Gastroesophageal sphincter (tissue), 4 donors: ENCODE data around the gene PET117. TPM values are rescaled to one million over a fixed set of nuclear protein-coding genes. Genes with fewer than 3 reads are reported as not detected.
"Not testable (repeated sequence)": the region's sequence is repeated elsewhere in the genome, so short reads cannot be mapped to it uniquely, and the experiment has no call there.

ENCODE experiments used
- ATAC-seq: fragments of 150-250 bp; one replicate; pipeline ENCODE4 v1.9.1; 2016; ENCODE audit warnings: mild to moderate bottlenecking, moderate library complexity
- H3K27ac ChIP-seq, 4 donors: fragments of 200-600 bp; sonication (generic) in 3 of 4; 1 replicate in 3 of 4; 2 replicates in 1 of 4; pipeline ENCODE4 v1.5.1; 2016 to 2019
- H3K27me3 ChIP-seq: fragments of 200-600 bp; sonication (generic); one replicate; pipeline ENCODE4 v1.5.1; 2019
- H3K36me3 ChIP-seq, 2 donors: fragments of 200-600 bp; sonication (generic); one replicate each; pipeline ENCODE4 v1.5.1; 2019; ENCODE audit warnings: control low read depth in 1 of 2
- H3K4me1 ChIP-seq, 3 donors: fragments of 200-600 bp; sonication (generic); 1 replicate in 2 of 3; 2 replicates in 1 of 3; pipeline ENCODE4 v1.5.1; 2016 to 2019; ENCODE audit warnings: control low read depth in 2 of 3
- H3K4me3 ChIP-seq, 2 donors: fragments of 200-600 bp; sonication (generic); one replicate each; pipeline ENCODE4 v1.5.1; 2019; ENCODE audit warnings: mild to moderate bottlenecking in 1 of 2, moderate library complexity in 1 of 2
- H3K9me3 ChIP-seq, 3 donors: fragments of 200-600 bp; sonication (generic); one replicate each; pipeline ENCODE4 v1.5.1; 2017 to 2019; ENCODE audit warnings: control low read depth in 2 of 3
- CTCF ChIP-seq, 4 experiments: fragments of 200-600 bp in 2 of 4; fragments of 450-650 bp in 2 of 4; sonication (generic) in 1 of 4; IDR thresholded peaks; one replicate each; pipeline ENCODE4 v1.5.1; 2017 to 2019; ENCODE audit warnings: antibody characterized with exemption in 4 of 4, mild to moderate bottlenecking in 2 of 4, moderate library complexity in 2 of 4
- EP300 ChIP-seq: sonication (generic); formaldehyde crosslinking; IDR thresholded peaks from one replicate; pipeline ENCODE4 v1.6.1; 2017; ENCODE audit warnings: antibody characterized with exemption, mild to moderate bottlenecking
- POLR2A ChIP-seq, 2 donors: fragments of 450-650 bp; IDR thresholded peaks; one replicate each; pipeline ENCODE4 v1.6.1; 2017; ENCODE audit warnings: antibody characterized with exemption in 2 of 2, mild to moderate bottlenecking in 2 of 2, moderate library complexity in 1 of 2
- POLR2AphosphoS5 ChIP-seq: sonication (generic); formaldehyde crosslinking; IDR thresholded peaks from one replicate; pipeline ENCODE4 v1.6.1; 2017; ENCODE audit warnings: antibody characterized with exemption
- WGBS, 2 donors: methylation state at CpG; one replicate each; pipeline ENCODE4 v1.1.5; 2018; ENCODE audit warnings: low coverage in 1 of 2; 5-methylcytosine and 5-hydroxymethylcytosine counted together
- total RNA-seq, 4 donors: library from RNA; depleted of rRNA; stranded (reverse); fragments of >200 nt; gene quantifications; one replicate each; pipeline ENCODE4 v1.1.0, GENCODE V29; 2016

PET117 gene
- total RNA-seq, 4 donors from 2014 or later: 22.3 to 38.9 (median 23.9) TPM

- TF ChIP-seq POLR2A (IDR thresholded peaks at IDR 0.05) (no peak), CTCF (IDR thresholded peaks at IDR 0.05) (no peak), EP300 (no peak), POLR2AphosphoS5 (no peak)
Measured at GRCh38 chr20:18103497-18103896, 34.2 kb upstream of the PET117 start.

GRCh38 chr20:18108326-18108725, 29.3 kb upstream of the PET117 start:
- H3K36me3 ChIP-seq: no peaks in the 10 kb centered on the region
- no peaks in the 10 kb centered on the region for H3K9me3 ChIP-seq
- H3K4me3 ChIP-seq: no peak overlapping the region
- no peak for TF ChIP-seq POLR2AphosphoS5
- TF ChIP-seq EP300: no peak
- TF ChIP-seq POLR2A (IDR thresholded peaks at IDR 0.05): no peak
- no peak for TF ChIP-seq CTCF (IDR thresholded peaks at IDR 0.05)
- no peak for ATAC-seq
- 86 to 92% methylated on average over 2 of the region's 2 CpGs for WGBS, 2 donors
- H3K27me3 ChIP-seq: no peaks in the 10 kb centered on the region
- no peak overlapping the region for H3K27ac ChIP-seq
- H3K4me1 ChIP-seq: no peaks in the 10 kb centered on the region

More at GRCh38 chr20:18103497-18103896, 34.2 kb upstream of the PET117 start:
- ATAC-seq: no peak
- no peaks in the 10 kb centered on the region for H3K36me3 ChIP-seq
- H3K4me3 ChIP-seq: no peak overlapping the region
- H3K27me3 ChIP-seq: no peaks in the 10 kb centered on the region
- H3K9me3 ChIP-seq: no peaks in the 10 kb centered on the region
- no peaks in the 10 kb centered on the region for H3K4me1 ChIP-seq
- H3K27ac ChIP-seq: no peak overlapping the region
- WGBS, 2 donors: 47 to 70% methylated on average over 1 of the region's 1 CpG

GRCh38 chr20:18128574-18128973, 9.1 kb upstream of the PET117 start:
- H3K36me3 ChIP-seq, H3K9me3 ChIP-seq, H3K27me3 ChIP-seq, ATAC-seq, H3K27ac ChIP-seq, H3K4me1 ChIP-seq, H3K4me3 ChIP-seq: not testable (repeated sequence)
- WGBS, 2 donors: 55 to 64% methylated on average over 1 of the region's 1 CpG

- no peaks in the 10 kb centered on the region for H3K36me3 ChIP-seq
- H3K27ac ChIP-seq: no peak overlapping the region
- WGBS, 2 donors: 80 to 82% methylated on average over 1 of the region's 1 CpG
- TF ChIP-seq EP300: no peak
- TF ChIP-seq CTCF (IDR thresholded peaks at IDR 0.05): no peak
- TF ChIP-seq POLR2AphosphoS5: no peak
- TF ChIP-seq POLR2A (IDR thresholded peaks at IDR 0.05): no peak
- no peak overlapping the region for H3K4me3 ChIP-seq
- H3K4me1 ChIP-seq: peaks cover 0 to 6% (median 0%) of the 10 kb centered on the region in 3 donors
- H3K27me3 ChIP-seq: no peaks in the 10 kb centered on the region
- no peaks in the 10 kb centered on the region for H3K9me3 ChIP-seq
- ATAC-seq: no peak
Measured at GRCh38 chr20:18132663-18133062, 5.0 kb upstream of the PET117 start.

GRCh38 chr20:18133962-18134361, 3.7 kb upstream of the PET117 start:
- Histone ChIP-seq H3K4me3 (no peak overlapping the region), H3K27ac (no peak overlapping the region), H3K36me3 (no peaks in the 10 kb centered on the region), H3K4me1 (peaks cover 0 to 11% (median 2%) of the 10 kb centered on the region in 3 donors), H3K9me3 (no peaks in the 10 kb centered on the region), H3K27me3 (no peaks in the 10 kb centered on the region)
- no peak for ATAC-seq
- 31 to 33% methylated on average over 1 to 2 of the region's 2 CpGs for WGBS, 2 donors
- TF ChIP-seq POLR2A (IDR thresholded peaks at IDR 0.05) (no peak), POLR2AphosphoS5 (no peak), EP300 (no peak), CTCF (IDR thresholded peaks at IDR 0.05) (no peak)

- Histone ChIP-seq H3K9me3 (no peaks in the 10 kb centered on the region), H3K27me3 (no peaks in the 10 kb centered on the region), H3K36me3 (peaks cover 0 to 13% of the 10 kb centered on the region in 2 donors), H3K4me1 (peaks cover 0 to 40% (median 11%) of the 10 kb centered on the region in 3 donors), H3K4me3 (peak overlapping the region; percentile 56 to 95), H3K27ac (peak overlapping the region; percentile 47 to 96 (median 92))
- 0% methylated on average over 2 to 6 of the region's 15 CpGs for WGBS, 2 donors
- TF ChIP-seq POLR2AphosphoS5 (no peak), CTCF (IDR thresholded peaks at IDR 0.05) (no peak)
- peak; percentile 45 for ATAC-seq
Measured at GRCh38 chr20:18138266-18138582, 561 bp downstream of the PET117 start.
